ENCODE results near the gene PLK1.

The PLK1 gene

DNA sequence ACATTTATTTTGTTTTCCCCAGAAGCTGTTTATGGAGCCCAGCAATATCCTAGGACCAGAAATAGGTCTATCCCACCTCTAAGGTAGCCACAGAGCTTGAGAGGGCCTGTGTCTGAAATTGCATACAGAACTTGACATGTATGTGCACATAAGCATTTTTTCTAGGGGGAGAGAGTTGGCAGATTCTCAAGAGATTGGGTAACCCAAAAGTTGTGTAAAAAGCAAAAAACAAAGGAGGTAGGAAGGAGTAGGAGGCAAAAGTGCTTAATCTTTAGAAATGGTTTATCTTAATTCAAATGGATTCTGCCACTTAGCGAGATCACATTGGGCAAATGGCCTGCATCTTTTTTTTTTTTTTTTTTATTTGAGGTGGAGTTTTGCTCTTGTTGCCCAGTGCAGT is 3.5 kb downstream of the PLK1 start:
- DNase-seq, result no peak

- DNase-seq, result no peak
These were observed 4.8 kb downstream of the PLK1 start for GRCh38 chr16:23683487-23683886.

DNA sequence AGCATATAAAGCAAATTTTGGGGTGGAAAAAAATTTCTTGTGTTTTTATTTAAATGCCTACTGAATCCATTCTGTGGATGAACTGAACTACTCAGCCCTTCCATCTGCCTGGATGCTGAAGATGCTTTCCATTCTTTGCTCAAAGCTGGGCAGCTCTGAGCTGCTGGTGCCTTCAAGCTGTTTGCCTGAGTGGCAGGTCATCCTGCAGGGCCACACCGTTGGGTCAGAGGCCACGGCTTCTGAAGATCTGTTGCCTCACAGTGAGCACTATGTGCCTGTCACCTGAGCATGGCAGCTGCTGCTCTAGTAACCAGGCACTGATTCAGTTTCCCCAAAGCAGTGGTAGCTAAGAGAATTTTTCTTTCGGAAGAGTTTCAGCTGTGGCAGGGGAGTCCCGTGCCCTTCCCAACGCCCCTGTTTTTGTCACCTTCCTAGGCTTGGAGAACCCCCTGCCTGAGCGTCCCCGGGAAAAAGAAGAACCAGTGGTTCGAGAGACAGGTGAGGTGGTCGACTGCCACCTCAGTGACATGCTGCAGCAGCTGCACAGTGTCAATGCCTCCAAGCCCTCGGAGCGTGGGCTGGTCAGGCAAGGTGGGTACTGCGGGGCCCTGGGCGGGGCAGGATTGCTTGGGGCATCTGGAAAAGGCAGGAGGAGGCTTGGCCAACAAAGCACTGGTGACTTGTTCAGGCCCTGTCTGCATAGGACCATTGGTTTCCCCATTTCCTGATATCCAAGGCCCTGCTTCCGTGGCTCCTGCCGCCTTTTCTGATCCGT is 8.5 kb downstream of the PLK1 start:
- DNase-seq, result no peak

DNA sequence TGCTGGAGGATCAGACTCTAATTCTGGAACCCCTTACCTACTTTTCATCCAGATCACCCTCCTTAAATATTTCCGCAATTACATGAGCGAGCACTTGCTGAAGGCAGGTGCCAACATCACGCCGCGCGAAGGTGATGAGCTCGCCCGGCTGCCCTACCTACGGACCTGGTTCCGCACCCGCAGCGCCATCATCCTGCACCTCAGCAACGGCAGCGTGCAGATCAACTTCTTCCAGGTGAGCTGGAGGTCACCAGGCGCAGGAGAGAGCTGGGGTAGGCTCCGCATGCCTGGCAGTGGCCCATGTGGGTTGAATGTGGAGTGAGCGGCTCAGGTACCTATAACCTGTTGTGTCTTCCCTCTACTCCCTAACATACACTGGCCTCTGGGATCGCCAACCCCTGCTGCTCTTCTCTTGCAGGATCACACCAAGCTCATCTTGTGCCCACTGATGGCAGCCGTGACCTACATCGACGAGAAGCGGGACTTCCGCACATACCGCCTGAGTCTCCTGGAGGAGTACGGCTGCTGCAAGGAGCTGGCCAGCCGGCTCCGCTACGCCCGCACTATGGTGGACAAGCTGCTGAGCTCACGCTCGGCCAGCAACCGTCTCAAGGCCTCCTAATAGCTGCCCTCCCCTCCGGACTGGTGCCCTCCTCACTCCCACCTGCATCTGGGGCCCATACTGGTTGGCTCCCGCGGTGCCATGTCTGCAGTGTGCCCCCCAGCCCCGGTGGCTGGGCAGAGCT is 10.9 kb downstream of the PLK1 start:
- no peak for DNase-seq

DNA sequence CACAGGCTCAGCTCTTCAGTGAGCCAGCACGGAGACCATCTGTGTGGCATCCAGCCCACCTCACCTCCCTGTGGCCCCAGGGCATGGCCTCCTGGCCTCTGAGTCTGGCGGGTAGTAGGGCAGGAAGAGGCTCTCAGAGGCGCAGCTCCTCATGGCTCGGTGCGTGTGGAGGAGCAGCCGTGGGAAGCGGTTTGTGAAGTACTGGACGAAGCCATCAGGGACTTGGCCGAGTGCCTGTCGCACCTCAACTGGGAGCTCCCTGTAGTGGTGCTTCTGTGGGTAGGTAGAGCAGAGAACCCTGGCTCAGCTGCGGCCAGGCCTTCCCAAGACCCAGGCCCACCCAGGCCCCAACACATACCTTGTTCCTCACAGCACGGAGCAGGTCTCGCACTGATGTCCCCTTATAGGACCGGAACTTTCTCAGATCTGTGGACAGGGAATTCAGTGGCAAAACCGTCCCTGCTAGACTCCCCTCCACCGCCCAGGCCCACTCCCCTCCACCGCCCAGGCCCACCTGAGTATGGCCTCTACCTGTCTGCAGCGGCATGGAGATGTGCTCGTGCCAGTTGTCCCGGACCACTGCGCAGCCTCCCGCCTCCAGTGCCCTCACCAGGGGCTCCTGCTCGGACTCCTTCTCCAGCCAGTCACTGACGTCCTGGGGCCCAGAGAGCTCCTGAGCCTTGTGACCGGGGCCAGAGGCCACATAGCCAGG is 12.2 kb downstream of the PLK1 start:
- no peak for DNase-seq

DNA sequence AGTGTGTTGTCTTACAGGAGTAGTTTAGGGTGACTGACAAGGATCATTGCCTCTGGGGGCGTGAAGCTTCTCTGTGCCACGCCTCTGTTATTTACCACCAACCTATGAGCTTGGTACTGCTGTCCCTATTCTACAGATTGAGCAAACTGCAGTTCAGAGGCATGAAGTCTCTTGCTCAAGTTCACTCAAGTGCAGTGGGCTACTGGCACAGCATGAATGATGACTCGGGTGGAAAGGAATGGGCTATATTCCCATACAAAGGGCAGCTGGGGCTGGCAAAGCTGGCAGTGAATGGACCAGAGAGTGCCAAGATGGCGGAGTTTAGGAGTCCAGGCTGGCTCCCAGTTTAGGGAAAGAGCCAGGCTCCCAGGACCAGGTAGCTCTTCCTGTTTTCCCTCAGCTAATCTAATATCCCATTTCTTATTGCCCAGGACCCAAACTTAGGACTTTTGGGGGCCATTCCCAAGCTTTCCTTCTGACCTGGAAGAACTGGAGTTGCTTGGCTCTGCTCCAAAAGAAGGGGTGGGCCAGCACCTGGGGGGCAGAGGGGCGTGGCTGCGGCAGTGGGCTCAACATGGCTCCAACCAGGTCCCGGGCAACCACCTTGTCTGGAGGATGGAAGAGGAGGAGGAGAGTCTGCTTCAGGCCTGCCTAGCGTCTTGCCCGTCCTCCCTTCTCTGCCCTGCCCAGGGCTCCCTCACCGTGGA is 12.9 kb downstream of the PLK1 start:
- DNase-seq, result no peak

- no peak for DNase-seq
These were observed 13.6 kb downstream of the PLK1 start for GRCh38 chr16:23692190-23692837.

- no peak for DNase-seq
These were observed 15.6 kb downstream of the PLK1 start for GRCh38 chr16:23694265-23694643.

DNA sequence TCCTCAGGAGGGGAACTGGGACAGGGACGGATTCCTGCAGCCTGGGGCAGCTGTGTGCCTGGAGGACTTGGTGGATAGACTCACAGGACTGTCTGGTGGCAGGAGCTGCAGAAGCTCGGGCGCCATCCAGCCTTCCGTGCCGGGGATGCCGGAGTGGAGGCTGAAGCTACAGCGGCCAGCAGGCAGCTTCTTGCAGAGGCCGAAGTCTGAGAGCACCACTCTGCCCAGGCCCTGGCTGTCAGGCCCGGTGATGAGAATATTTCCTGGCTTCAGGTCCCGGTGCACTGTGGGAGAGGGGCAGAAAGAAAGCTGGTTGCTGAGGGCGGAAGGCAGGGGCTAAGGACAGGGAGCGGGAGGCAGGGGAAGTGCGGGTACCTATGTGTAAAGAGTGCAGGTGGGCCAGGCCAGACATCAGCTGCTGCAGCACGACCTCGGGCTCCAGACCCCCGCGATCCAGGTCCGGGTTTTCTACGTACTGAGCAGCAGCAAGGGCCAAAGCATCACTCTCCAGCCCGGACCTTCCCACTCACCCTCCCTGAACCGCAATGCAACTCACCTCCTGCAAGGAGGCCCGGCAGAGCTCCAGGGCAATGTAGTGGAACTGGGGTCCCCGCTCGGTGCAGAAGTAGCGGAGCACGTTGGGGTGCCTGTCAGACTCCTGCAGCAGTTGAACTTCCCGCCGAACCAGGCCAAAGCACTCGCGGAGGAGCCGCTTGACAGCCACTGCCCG is 16.1 kb downstream of the PLK1 start:
- DNase-seq, result no peak

DNA sequence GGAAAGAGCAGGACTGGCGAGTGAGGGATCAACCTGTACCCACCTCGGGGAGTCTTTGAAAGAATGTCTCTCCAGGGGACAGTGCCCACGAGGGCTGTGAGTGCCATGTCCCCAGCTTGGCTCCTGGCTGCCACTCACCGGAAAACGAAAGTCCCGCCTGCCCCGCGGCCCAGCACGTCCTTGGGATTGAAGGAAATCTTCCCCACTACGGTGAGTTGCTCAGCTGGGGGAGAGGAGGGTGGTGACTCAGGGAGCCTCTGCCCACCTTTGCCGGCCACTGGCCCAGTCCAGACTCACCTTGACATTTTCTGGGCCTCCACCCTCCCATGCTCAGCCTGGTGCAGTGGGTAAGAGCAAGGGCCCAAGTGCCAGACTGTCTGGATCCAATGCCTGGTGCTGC is 17.1 kb downstream of the PLK1 start:
- DNase-seq, result no peak

DNA sequence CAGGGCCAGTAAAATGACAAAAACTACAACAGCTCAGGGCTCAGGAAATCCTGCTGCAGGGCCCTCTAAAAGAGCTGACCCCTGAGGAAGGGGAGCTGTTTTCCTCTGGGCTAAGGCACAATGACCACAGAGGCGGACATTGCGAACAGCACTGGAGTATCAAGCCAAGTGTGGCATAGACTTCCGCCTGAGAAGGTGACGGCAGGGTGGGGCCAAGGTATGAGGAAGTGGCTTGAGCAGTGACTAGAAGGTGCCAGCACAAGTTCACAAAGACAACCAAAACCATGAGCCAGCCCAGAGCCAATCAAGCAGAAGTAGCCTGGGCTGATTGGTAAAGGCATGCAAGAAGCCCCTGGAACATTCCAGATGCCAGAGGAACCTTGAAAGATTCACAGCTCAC is 20.4 kb downstream of the PLK1 start:
- DNase-seq, result no peak

- no peak for DNase-seq
These were observed 21.4 kb downstream of the PLK1 start for GRCh38 chr16:23700093-23700492.

GRCh38 chr16:23700509-23700908 is 21.8 kb downstream of the PLK1 start:
- no peak for DNase-seq

- no peak for DNase-seq
These were observed 22.4 kb downstream of the PLK1 start for GRCh38 chr16:23701045-23701444.

DNA sequence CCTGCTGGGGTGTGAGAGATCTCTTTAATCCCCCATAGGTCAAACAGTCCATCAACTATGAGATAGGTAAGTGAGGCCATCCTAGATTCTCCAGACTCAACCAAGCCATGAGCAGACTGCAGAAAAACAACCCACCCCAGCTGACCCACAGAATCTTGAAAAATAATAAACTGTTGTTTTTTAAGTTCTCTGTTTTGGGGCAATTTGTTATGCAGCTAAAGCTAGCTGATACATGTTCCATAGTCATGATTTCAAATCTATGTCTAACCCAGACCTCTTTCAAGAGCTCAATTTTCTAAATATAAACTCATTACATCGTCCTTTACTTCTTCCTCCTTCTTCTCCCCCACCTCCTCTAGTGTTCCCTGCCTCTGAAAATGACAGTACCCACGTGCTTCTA is 24.3 kb downstream of the PLK1 start:
- DNase-seq, result no peak

DNA sequence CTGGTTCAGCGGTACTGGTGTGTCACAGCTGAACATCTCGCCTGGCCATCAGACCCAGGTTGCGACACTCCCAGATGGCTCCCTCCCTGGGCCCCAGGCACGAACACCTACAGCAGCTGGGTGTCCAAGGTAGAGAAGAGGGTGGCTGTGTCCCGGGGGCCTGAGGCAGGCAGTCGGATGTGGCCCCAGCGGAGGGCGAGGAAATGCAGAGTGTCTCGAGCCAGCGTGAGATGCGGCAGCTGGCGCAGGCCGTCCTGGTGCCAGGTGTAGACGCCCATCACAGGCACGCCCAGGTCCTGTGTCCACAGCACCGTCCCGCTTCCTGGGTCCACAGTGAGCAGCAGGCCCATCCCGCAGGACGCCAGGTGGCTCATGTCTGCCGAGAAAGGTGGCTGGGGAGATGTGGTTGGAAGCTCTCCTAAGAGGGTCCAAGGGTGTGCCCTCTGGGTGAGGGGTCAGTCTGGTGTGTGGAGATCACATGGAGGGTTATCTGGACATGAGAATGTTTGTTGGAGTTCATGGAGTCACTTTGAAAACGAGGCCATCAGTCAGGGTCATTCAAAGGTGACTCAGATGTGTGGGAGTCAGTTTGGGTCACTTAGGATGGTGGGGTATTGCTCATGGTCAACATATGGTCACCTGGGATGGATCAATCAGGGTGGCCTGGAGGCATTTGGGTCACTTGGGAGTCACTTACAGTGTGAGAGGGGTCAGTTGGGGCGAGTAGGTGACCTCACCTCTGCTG is 26.3 kb downstream of the PLK1 start:
- no peak for DNase-seq

DNA sequence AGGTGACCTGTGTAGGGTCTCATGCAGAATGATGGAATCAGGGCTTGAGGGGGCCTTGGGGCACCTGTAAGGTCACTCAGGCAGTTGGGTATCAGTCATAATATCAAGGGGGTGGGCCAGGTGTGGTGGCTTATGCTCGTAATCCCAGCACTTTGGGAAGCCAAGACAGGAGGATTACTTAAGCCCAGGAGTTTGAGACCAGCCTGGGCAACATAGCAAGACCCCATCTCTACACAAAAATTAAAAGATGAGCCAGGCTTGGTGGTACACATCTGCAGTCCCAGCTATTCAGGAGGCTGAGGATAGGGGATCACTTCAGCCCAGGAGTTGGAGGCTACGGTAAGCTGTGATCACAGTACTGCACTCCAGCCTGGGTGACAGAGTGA is 26.8 kb downstream of the PLK1 start:
- no peak for DNase-seq

DNA sequence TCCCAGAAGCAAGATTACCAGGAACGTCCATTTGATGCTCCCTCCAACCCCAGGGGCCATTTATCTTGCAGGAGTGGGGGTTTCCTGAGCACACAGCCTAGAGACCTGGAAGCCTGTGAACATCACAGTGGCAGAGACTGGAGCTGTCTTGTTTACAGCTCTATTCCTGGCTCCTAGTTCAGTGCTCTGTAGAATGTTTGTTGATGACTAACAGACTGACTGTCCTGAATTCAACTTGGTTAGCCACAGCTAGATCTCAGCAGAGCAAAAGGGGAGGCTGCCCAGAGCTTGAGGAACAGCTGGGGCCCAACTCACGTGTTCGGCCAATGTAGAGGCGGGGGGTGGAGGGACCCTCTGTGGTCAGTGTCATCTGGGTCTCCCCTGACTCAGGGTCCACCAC is 27.8 kb downstream of the PLK1 start:
- DNase-seq, result no peak

GRCh38 chr16:23709536-23709935 is 30.8 kb downstream of the PLK1 start:
- DNase-seq, result no peak

- DNase-seq, result no peak
These were observed 31.3 kb downstream of the PLK1 start for GRCh38 chr16:23710008-23710407.

GRCh38 chr16:23710504-23710903 is 31.8 kb downstream of the PLK1 start:
- DNase-seq, result no peak

Data from activated T-cell treated with anti-CD3 and anti-CD28 coated beads for 4 hours (primary cell).